HepG2 (cell line): ENCODE data around the gene METTL14.

Source experiments
- DBP ChIP-seq: sonication (generic); formaldehyde crosslinking; IDR thresholded peaks from 2 replicates; pipeline ENCODE4 v1.4.0; 2020; ENCODE audit warnings: missing genetic modification reagents; ENCODE audit errors: not compliant biosample characterization
- ZNF460 ChIP-seq: sonication (generic); formaldehyde crosslinking; IDR thresholded peaks from 2 replicates; pipeline ENCODE4 v1.5.1; 2020; ENCODE audit warnings: missing genetic modification reagents, mild to moderate bottlenecking, borderline replicate concordance

- no peak for TF ChIP-seq ZNF460 (CRISPR knock-in tag)
- no peak for TF ChIP-seq DBP (CRISPR knock-in tag)
Observed at GRCh38 chr4:118680808-118681207, 4.4 kb upstream of the METTL14 start.
